Stimulated activated CD4-positive, alpha-beta T cell treated with anti-CD3 and anti-CD28 coated beads, Interleukin-4, amount 100 ng/mL, for 1 hour (primary cell): ENCODE results near the gene SP2.
A peak's percentile ranks its signal among the peaks of the same experiment; 100 is the strongest.

ENCODE experiments used
- DNase-seq: peaks from one replicate; pipeline ENCODE4 v3.0.0-alpha.2; 2020

Gene SP2

DNA sequence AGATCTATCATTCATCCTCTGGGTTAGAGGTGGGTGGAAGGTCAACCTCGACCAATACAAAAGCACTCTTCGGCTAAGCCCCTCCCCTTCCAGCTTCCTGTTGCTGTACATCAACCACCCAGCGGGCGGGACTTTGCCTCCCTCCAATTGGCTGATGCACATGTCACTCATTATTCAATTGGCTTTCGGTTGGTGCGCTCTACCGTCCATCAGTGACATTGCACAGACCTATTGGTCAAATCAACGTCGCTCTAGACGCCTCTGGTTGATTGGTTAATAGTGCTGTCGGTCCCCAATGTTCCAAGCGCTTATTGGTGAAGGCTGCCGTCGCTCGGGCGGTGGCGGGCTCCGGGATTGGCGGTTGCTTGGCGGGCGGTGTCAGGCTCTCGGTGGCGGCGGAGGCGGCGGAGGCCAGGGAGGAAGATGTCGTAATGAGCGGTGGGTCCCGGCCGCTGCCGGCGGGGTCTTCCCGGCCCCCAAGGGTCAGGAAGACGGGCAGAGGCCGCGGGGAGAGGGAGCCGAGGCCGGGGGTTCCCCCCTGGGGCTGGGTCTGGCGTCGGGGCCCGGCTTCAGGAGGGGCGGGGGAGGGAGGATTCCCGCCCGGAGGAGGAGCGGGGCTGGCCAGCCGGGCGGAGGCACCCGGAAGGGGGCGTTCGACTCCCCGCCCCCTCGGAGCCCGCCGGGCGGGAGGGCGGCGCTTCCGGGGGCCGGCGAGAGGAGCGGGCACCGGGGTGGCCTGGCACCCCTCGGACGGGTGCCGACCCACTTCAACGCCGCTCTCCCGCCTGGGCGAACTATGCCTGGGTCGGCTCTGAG is at the start of gene SP2:
TSS of gene SP2 (plus strand) at position 381 of the 816 bp plus-strand sequence. CDS start at position 432, 51 bp downstream.
- DNase-seq = peak; percentile 97

DNA sequence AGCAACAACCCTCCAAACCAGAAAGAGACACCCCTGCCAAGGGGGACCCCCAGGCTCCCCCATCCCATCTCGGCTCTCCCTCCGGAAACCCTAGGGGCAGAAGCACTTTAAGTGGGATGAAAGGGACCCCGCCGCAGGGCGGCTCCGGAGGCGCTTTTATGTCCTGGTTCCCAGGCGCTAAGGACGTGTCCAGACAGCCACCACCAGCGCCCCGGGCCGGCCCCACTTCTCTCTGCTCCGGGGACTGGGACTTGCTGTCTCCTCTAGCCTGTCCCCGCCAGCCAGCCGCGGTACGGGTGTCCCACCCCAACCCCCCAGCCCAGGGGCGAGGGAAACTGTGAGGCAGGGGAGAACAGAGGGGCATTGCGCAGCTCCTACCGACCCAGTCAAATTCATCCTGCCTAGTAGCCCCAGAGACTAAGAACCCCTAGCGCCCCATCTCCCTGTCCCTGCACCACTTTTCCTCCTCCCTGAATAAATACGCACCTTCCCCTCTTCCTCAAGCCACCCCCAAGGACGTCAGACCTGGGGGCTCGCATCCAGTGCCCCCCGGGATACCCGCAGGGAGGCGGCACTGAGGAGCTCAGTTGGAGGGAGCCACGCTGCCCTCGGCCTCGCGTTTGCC is 49.2 kb upstream of the SP2 start:
- no peak for DNase-seq

DNA sequence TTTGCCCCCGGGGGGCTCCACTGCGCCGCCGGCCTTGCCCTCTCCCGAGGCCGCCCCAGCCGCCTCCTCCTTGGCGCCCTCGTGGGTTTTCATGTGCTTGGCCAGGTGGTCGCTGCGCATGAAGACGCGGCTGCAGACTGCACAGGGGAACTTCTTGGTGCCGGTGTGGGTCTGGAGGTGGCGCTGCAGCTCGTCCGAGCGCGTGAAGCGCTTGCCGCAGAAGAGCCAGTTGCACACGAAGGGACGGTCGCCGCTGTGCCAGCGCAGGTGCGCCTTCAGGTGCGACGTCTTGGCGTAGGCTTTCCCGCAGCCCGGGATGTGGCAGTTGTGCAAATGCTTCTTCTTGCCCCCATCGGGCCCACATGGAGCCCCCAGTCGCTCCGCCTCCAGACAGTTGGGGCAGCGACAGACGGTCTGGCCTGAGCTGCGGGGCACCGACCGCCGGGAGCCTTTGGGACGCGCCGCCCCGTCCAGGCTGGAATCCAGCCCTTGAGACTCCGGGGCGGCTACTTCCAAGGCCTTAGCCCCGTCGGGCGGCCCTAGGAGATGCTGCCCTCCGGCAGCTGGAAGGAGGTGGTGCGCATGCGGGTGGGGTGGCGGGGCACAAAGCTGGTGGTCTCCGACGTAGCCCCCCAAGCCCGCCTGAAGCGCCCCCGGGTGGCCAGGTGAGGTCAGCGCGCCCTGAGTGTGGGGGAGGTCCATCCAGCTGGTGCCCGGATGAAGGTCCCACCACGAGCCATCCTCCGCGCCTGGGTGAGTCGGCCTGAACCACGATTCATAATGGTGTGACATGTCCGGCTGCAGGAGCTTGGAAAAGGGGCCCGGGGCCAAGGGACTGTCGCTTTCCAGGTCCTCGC is 48.5 kb upstream of the SP2 start:
- DNase-seq = peak; percentile 26

DNA sequence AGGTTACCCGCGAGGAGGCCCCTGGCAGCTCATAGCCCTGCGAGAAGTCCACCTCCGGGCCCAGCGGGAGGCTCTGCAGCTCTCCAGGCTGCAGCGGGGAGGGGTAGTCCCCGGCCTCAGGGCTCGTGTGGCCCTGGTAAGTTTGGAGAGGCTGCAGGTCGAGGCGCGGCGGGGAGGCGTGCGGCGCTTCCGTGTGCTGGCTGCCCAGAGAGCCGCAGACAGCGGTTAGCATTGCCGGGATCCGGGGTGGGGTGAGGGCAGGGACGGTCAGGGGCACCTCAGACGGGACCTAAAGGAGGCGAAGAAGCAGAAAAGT is 47.9 kb upstream of the SP2 start:
- no peak for DNase-seq

DNA sequence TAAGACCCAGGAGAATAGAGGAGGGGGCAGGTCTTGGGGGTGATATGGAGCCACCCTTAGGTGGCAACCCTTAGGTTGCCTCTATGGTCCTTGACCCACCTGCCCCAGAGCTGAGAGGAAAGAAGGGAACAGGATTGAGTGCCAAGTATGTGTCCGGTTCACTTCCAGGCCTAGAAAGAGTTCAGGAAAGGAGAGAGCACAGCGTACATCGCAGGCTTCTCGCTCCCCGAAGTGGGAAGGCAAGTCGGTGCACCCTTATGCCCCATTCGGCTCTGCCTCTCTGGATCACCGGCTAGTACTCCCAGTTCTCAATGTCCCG is 45.7 kb upstream of the SP2 start:
- no peak for DNase-seq

DNA sequence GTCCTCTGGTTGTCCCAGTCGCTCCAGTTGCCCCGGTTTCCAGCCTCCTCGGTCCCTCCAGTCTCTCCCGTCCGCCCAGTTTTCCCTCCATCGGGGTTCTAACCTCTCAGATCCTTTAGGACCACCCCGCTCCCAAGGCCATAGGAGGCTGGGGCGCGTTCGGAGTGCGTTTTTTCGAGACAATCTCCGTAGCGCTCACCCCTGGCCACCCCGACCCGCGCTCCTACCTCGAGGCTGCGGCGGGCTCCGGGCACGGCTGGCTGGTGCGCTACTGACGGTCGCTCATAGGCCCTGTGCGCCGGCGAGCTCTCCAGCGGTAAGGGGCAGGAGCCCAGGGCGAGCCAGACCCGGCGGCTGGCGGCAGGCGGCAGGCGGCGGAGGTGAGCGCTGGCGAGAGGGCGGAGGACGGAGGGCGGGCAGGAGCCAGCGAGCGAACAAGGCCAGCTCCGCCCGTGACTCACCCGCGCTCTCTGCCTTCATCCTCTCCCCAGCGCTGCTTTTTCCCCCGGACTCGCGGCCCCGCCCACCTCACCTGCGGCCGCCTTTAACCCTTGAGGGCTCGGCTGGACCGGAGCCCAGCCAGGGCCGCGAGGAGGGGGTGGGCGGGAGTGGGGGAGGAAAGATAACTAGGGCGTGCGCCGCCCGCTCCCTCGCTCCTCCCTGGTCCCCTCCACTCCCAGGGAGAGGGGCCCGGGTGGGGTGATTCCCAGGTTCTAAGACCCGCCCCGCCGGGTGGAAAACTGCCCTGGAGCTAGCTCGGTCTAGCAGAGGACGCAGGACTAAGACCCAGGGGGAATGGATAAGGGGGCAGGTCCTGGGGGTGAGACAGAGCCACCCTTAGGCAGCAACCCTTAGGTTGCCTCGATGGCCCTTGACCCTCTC is 45.1 kb upstream of the SP2 start, which contains the start of gene SP6:
TSS of gene SP6 (minus strand) at position 472 of the 882 bp plus-strand sequence. CDS start 2,734 bp downstream, outside the sequence.
- DNase-seq = peak; percentile 75

DNA sequence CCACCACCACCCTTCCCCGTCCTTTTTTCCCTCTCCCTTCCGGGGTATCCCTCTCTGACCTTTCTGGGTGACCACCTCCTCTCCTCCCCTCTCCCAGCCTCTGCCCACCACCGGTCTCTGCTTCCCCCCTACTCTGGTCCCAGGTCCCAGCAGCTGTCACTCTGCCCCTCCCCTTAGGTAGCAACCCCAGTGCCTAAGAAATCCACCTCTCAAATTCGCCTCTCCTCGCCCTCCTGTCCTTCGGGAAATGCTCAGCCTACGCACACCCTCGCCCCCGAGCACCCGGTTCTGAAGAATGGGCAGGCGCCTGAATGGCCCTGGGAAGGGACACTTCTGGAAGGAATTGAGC is 44.3 kb upstream of the SP2 start:
- DNase-seq = no peak

DNA sequence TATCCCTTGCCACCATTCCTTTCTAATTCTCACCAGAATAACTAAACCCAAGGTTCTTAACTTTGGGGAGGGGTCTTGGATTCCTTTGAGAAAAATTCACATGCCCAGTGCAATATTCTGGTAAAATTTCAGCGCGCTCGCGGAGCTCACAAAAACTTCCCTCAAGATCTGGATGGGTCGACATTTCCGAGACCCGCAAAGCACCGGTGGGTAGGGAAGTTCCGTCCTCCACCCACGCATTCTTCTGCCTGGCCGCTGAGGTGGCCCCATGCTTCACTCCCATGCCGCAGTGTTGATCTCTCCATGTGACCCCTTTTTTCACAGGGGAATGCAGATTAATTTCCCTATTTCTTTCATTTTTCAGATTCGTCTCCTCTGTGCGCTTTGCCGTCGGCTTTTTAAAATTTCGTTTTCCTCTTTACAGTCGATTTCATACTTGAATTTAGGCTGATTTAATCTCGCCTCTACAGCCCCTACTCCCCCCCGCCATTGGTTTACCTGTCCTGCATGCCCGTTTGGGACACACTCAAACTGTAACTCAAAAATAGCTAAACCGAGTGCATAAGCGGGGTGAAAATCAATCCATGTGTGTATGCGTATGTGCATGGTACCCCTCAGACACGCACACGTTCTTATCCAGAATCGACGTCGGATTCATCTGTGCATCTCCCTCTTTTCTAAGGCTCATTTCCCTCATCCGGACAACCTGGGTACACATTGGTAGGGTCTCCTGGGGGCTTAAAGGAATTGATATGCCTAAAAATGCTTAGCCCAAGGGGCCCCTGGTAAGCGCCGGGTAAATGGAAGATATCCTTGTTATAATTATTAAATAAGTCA is 43.7 kb upstream of the SP2 start:
- no peak for DNase-seq

DNA sequence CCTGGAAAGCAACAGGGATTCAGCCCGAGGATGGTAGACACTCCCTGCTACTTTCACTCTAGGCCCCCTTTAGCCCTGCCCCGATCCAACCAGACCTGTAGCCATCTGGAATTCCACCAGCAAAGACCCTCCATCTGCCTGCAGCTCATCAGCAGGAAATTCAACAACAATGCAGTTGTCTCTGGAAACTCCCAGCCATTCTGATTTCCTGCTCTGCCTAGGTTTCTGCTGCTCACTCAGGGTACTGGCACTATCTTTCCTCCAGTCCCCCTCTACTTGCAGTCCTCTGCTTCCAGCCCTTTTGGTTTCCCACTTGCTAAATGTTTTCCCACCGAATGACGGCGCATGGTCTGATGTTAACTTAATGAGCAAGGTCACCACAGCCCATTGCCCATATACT is 42.4 kb upstream of the SP2 start:
- no peak for DNase-seq

DNA sequence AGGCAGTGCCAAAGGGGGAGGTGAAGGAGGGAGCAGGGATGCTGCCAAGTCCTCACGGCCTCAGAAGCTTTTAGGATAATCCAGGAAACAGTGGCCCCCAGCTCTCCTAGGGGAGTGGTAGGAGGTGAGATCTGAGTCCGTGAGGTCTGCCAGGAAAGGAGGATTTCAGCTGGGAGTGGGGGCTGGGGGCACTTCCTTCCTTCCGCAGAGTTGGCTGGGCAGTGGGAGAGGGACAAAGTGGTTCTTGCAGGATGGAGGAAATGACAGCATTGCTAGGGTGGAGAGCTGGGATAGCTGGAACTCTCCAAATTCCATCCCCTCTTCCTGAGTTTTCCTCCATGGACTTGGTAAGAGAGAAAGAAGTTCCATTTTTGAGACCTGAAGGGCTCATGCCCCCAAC is 40.3 kb upstream of the SP2 start:
- no peak for DNase-seq

DNA sequence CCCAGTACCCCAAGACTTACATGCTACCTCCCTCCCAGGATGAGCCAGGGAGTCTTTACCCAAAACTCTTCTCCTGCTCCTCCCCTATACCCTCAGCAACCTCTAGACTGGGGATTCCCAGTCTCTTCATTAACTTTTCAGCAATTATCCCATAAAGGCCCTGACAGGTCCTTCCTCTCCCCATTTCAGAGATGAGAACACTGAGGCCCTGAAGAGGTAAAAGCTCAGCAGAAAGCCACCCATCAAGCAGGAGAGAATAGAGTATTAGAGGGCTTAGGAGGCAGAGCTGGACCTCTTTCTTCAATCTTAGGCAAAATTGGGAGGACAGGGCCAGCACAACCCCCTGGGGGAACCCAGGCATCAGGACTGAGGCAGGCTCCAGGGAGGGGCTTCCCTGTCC is 39.2 kb upstream of the SP2 start:
- DNase-seq = no peak

DNA sequence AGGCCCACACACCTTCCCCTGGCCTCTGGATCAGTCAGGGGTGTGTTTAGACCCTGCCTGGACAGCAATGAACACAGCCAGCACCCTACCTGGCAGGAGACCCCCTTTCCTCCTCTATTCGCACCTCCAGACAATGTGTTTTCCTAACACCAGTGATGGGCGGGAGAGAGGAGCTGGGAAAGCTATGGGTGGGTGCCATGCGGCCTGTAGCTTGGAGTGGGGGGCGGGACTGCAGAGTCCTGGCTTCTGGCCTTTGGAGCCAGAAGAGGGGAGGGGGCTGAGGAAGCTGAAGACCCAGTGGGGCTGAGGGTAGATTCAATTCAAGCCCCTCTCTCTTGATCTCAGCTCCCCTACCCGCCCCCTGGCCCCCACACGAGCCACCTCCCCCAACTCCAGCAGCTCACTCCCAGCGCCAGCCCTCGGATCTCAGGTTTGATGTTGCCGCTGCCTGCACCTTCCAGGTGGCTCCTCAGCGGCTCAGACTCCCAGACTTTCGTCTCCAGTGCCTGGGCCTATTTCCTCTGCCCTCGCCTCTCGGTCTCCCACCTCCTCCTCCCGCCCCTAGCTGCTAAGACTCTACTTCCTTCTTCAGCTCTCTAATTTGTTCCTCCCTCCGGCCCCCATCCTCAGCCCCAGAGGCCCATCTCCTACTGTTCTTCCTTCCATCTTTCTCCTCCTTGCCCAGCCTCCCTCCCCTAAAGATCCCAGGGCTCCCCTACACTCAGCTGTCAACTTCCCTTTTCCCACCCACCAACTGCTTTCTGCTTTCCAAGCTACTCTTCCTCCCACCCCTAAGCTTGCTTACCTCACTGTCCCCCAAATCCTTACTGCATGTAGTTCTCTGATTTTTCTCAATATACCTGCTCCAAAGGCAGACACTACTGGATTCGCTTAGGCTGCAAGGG is 38.2 kb upstream of the SP2 start:
- DNase-seq = no peak

DNA sequence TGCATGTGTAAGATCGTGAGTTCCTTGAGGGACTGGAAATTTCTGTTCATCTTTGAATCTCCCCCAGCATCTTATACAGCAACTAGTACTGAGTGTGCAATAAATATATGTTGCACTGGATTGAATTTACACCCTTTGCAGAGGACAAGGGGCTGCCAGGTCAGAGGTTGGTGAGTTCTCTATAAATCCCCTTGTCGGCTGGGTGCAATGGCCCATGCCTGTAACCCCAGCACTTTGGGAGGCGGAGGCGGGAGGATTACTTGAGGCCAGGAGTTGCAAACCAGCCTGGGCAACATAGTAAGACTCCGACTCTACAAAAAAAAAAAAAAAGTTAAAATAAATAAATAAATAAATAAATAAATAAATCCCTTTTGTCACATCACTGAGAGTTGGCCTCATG is 35.6 kb upstream of the SP2 start:
- DNase-seq = no peak

DNA sequence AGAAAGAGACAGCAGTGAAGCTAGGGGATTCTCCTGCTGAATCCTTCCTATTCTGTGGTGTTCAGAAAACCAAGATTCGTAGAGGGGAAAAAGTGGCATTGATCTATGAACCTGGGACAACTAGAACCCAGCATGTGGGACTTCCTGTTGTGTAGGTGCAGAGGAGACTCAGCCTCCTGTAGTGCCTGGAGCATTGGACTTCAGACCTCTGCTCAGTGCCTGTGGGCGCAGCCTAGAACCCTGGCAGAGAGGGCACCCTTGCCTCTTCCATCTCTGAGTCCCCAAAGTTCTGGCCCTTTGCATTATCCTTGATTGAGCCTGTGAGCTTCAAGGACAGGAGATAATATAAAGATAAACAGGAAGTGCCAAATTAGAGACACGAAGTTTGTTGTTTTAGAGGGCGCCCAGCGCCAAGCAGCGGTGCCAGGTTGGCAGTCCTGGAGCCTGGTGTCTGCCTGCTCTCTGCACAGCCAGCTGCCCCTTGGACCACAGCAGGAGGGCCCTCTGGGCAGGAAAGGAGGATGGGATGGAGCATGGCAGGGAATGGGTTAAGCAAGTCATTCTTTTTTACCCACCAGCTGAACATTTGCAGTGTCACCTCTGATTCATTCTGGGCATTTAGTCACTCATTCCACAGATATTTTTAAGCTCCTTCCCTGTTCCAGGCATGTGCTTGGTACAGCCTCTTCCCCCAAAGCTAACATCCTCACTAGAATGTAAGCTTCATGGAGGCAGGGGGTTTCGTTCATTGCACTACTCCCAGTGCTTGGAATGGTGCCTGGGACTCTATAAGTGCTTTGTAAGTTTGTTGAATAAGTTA is 33.2 kb upstream of the SP2 start:
- DNase-seq = no peak

DNA sequence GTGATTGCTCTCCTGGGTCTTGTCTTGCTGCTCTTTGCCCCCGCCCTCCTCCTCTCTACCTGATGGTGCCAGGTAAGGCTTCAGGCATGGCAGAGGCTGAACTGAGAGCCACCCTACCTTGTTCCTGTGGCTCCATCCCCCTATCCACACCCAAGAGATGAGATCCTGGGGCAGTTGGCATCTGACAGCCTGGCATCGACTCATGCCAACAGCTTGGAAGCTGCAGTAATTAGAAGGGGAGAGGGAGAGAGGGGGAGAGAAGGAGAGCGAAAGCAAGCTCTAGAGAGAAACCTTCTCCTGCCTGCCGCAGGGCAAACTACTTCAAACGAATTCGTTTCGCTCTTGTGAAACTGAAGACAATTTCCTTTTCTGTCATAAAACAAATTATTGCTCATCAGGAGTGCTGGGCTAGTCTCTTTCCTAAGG is 31.2 kb upstream of the SP2 start:
- DNase-seq = no peak

DNA sequence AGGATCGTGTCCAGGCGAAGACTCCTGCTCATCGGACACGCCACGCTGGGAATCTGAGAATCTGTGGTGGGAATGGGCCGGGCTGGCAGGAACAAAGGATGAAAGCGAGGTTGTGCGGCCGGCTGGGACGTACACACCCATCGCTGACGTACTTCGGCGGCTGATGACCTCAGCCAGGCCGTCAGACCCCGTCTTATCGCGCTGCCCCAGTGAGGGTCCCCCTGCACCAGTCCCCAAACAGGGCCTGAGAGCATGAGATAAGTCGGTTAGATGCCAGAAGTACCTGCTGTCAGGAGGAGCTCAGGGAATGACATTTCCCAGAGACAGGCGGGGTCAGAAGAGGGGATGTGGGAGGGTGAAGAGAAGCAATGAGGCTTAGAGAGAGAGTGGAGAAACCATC is 29.1 kb upstream of the SP2 start:
- DNase-seq = no peak

DNA sequence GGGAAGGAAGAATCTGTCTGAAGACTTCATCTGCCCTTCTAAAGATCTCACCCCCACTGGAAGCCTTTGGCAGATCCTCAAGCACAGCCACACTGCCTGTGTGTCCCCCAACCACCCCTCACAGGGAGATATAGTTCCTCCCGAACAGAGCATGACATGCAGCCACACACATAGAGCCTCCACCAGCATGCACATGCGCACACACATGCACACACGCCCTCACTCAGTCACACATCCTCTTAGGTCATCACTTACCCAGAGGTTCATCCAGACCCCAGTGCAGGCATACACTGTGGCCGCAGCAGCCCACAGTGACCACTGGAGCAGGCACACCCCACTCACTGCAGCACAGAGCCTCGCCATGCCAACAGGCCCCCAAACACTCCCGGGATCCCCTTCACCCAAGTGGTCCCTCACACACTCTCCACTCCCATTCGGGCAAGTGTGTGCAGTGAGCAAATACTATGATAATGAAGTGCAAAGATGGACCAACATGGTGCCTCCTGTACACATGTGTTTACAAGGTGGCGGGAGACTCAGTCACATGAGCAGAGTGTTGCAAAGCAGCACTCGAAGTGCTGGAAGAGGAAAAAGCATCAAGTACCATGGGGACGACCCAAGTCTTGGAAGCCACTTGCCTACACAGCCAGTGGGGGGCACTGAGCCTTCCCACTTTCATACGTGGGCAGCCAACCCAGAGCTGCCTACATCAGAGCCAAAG is 28.1 kb upstream of the SP2 start:
- no peak for DNase-seq

DNA sequence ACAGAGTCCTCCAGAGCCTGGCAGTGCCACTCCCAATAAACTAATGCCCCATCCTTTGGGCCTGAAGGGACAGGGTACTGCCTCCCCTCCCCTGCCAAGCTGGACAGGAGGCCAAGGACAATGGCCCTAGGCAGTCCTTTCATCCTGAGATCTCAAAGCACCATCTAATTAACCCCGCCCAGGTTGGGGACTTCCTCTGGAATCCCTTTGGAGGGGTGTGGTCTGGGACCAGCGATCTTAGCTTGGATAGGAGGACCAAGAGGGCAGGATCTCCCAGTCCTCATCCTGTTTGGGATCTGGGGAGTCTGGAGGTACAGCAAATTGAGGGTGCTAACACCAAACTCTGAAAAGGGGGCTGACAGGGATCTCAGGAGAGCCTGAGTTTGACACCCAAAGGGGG is 26.9 kb upstream of the SP2 start:
- DNase-seq = no peak

DNA sequence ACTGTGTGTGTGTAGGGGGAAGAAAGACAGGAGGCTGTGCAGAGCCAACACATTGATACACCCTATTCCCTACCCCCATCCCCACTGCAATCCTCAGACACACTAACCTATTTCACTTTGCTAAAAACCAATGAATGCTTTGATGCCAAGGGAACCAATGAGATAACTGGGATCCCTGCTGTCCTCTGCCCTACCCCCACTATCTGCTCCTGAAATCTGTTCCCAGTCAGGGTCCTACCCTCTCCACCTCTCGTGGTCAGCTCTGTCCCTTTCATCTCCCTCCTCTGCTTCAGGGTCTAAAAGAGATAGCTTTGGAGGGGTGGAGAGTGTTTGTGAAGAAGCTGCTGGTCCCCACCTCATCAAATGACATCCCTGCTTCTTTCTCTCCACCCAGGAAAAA is 26.0 kb upstream of the SP2 start:
- DNase-seq = no peak
